ENCODE data around the gene STUM. TPM values are rescaled to one million over a fixed set of nuclear protein-coding genes. Genes with fewer than 3 reads are reported as not detected.

Gene STUM
- total and polyA plus RNA-seq, 7 donors = under 0.01 to 16.9 (median 7.2) TPM

DNA sequence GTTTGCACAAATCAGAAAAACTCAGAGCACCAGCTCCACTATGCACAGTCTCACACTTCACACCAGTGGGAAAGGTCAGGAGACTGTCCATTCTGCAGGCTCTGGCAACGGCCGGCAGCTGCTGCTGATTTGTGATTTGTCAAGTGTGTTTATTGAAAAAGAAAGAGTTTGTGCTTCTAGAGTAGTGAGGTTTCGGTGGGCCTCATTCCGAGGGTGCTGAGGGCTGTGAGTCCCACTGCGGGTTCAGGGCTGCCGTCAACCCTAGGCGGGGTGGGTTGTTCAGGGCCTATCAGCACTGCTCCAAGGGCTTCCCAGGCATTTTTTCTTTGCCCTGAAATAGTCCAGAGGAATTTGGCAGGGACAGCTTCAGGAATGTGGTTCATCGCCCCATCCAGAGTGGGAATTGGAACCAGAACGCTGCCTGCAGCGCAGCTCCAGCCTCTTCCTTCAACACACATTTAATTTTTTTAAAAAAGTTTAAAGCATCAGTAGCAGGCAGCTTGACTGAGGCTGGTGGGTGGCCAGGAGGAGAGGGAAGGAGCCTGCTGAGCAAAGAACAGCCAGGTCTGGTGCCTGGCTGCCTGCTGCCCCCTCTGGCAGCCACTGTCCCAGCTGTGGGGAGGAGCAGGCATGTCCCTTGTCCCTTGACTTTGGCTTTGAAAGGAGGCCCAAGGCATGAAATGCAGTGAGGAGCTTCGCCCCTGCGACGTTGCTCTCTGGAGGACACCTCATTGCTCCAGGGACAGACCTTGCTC, 19.7 kb downstream of the STUM start:
- Histone ChIP-seq H3K9me3 (no peaks in the 10 kb centered on the region), H3K4me1 (peaks cover 0 to 84% (median 69%) of the 10 kb centered on the region in 4 donors), H3K36me3 (no peaks in the 10 kb centered on the region), H3K27me3 (no peaks in the 10 kb centered on the region), H3K27ac (peak overlapping the region; percentile 76 to 85 (median 84)), H3K4me3 (no peak overlapping the region)
- TF ChIP-seq POLR2AphosphoS5 (IDR thresholded peaks at IDR 0.05) (peak in 2 of 4 donors; percentile 2 to 17), POLR2A (IDR thresholded peaks at IDR 0.05) (no peak)
- TF ChIP-seq, protein P1, sequence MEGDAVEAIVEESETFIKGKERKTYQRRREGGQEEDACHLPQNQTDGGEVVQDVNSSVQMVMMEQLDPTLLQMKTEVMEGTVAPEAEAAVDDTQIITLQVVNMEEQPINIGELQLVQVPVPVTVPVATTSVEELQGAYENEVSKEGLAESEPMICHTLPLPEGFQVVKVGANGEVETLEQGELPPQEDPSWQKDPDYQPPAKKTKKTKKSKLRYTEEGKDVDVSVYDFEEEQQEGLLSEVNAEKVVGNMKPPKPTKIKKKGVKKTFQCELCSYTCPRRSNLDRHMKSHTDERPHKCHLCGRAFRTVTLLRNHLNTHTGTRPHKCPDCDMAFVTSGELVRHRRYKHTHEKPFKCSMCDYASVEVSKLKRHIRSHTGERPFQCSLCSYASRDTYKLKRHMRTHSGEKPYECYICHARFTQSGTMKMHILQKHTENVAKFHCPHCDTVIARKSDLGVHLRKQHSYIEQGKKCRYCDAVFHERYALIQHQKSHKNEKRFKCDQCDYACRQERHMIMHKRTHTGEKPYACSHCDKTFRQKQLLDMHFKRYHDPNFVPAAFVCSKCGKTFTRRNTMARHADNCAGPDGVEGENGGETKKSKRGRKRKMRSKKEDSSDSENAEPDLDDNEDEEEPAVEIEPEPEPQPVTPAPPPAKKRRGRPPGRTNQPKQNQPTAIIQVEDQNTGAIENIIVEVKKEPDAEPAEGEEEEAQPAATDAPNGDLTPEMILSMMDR (IDR thresholded peaks at IDR 0.05) = peak in 3 of 4 experiments; percentile 22 to 41 (median 36)
- 75 to 78% methylated on average over 13 of the region's 13 CpGs for WGBS, 2 donors
- DNase-seq = peak; percentile 76
- intact Hi-C loops (cut with DNase I) = loop anchor here (2.0 kb wide), 1 partner anchor 17 kb away; no protein-coding TSS in a partner anchor

- 80 to 89% methylated on average over 6 of the region's 6 CpGs for WGBS, 2 donors
- Histone ChIP-seq H3K36me3 (no peaks in the 10 kb centered on the region), H3K4me3 (no peak overlapping the region), H3K9me3 (no peaks in the 10 kb centered on the region), H3K27me3 (no peaks in the 10 kb centered on the region), H3K4me1 (peaks cover 0 to 76% (median 61%) of the 10 kb centered on the region in 4 donors), H3K27ac (peak overlapping the region; percentile 76 to 85 (median 84))
- DNase-seq = peak; percentile 32
- intact Hi-C loops (cut with DNase I) = loop anchor here (2.0 kb wide), 1 partner anchor 18 kb away; no protein-coding TSS in a partner anchor
- TF ChIP-seq POLR2AphosphoS5 (IDR thresholded peaks at IDR 0.05) (no peak), EP300 (IDR thresholded peaks at IDR 0.05) (no peak), POLR2A (IDR thresholded peaks at IDR 0.05) (no peak)
- TF ChIP-seq, protein P1 (IDR thresholded peaks at IDR 0.05) = no peak
These were observed 20.6 kb downstream of the STUM start for GRCh38 chr1:226568975-226569741.

- DNase-seq = peak; percentile 62
- WGBS, 2 donors = 53 to 58% methylated on average over 4 of the region's 4 CpGs
- H3K27ac ChIP-seq = peak overlapping the region; percentile 76 to 85 (median 84)
- TF ChIP-seq POLR2A (IDR thresholded peaks at IDR 0.05) = no peak
- TF ChIP-seq, protein P1 (IDR thresholded peaks at IDR 0.05) = peak in 1 of 4 experiments; percentile 16
- TF ChIP-seq POLR2AphosphoS5 (IDR thresholded peaks at IDR 0.05) = no peak
- intact Hi-C loops (cut with DNase I) = loop anchor here (2.0 kb wide), 1 partner anchor 19 kb away; no protein-coding TSS in a partner anchor
- H3K27me3 ChIP-seq = no peaks in the 10 kb centered on the region
- H3K36me3 ChIP-seq = no peaks in the 10 kb centered on the region
- no peaks in the 10 kb centered on the region for H3K9me3 ChIP-seq
- no peak overlapping the region for H3K4me3 ChIP-seq
- H3K4me1 ChIP-seq = peaks cover 0 to 76% (median 61%) of the 10 kb centered on the region in 4 donors
These were observed 21.4 kb downstream of the STUM start for GRCh38 chr1:226569879-226570547.

- Histone ChIP-seq H3K4me1 (peaks cover 0 to 76% (median 64%) of the 10 kb centered on the region in 4 donors), H3K27ac (peak overlapping the region in 3 of 4 donors; percentile 51 to 85 (median 85)), H3K36me3 (no peaks in the 10 kb centered on the region), H3K4me3 (no peak overlapping the region), H3K9me3 (no peaks in the 10 kb centered on the region), H3K27me3 (no peaks in the 10 kb centered on the region)
- peak; percentile 37 for DNase-seq
- intact Hi-C loops (cut with DNase I) = no loop called here
- WGBS, 2 donors = 70 to 75% methylated on average over 6 of the region's 6 CpGs
- TF ChIP-seq POLR2A (IDR thresholded peaks at IDR 0.05) = no peak
- TF ChIP-seq, protein P1 (IDR thresholded peaks at IDR 0.05) = no peak
- TF ChIP-seq POLR2AphosphoS5 (IDR thresholded peaks at IDR 0.05) = no peak
- TF ChIP-seq EP300 (IDR thresholded peaks at IDR 0.05) = no peak
These were observed 23.3 kb downstream of the STUM start for GRCh38 chr1:226571893-226572292.
